ENCODE measurements around the gene TNFRSF6B. TPM values are rescaled to one million over a fixed set of nuclear protein-coding genes. Genes with fewer than 3 reads are reported as not detected.

The TNFRSF6B gene
- total and polyA plus RNA-seq, 2 donors (not counting 3 experiments of a cell fraction or from before 2014, with no cell fraction given): 0.69 to 11.3 TPM

GRCh38 chr20:63711085-63711645 is 14.7 kb downstream of the TNFRSF6B start:
- no peaks in the 10 kb centered on the region for H3K27me3 ChIP-seq (ENCODE audit: control insufficient read depth in 2 of 2, insufficient read depth in 2 of 2, low read length in 2 of 2)
- no peak overlapping the region for H2AFZ ChIP-seq (ENCODE audit: low read depth, low read length)
- no peak overlapping the region for H3K27ac ChIP-seq (ENCODE audit: insufficient read depth, low read depth, low read length)
- H3K9ac ChIP-seq (replicated peaks; ENCODE audit: extremely low read depth, insufficient read depth, low read length): no peak overlapping the region
- no peak for FAIRE-seq
- H3K9me1 ChIP-seq (replicated peaks; ENCODE audit: control insufficient read depth, extremely low read depth, insufficient read depth, low read length): no peaks in the 10 kb centered on the region
- no peak for TF ChIP-seq POLR2AphosphoS5 (IDR thresholded peaks at IDR 0.05; ENCODE audit: insufficient read depth, low read depth, low read length)
- no peak for TF ChIP-seq FOS (IDR thresholded peaks at IDR 0.05; ENCODE audit: borderline replicate concordance, insufficient read depth, low read length)
- TF ChIP-seq POLR2A (IDR thresholded peaks at IDR 0.05; ENCODE audit: low read depth, low read length): no peak
- TF ChIP-seq EZH2 (IDR thresholded peaks at IDR 0.05; ENCODE audit: borderline replicate concordance, low read depth, low read length, severe bottlenecking): no peak
- TF ChIP-seq JUN (IDR thresholded peaks at IDR 0.05; ENCODE audit: borderline replicate concordance, insufficient read depth, insufficient read length, low read depth): no peak
- TF ChIP-seq, protein P1, sequence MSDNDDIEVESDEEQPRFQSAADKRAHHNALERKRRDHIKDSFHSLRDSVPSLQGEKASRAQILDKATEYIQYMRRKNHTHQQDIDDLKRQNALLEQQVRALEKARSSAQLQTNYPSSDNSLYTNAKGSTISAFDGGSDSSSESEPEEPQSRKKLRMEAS (IDR thresholded peaks at IDR 0.05; ENCODE audit: insufficient read depth, insufficient read length): no peak
- TF ChIP-seq, protein P2, sequence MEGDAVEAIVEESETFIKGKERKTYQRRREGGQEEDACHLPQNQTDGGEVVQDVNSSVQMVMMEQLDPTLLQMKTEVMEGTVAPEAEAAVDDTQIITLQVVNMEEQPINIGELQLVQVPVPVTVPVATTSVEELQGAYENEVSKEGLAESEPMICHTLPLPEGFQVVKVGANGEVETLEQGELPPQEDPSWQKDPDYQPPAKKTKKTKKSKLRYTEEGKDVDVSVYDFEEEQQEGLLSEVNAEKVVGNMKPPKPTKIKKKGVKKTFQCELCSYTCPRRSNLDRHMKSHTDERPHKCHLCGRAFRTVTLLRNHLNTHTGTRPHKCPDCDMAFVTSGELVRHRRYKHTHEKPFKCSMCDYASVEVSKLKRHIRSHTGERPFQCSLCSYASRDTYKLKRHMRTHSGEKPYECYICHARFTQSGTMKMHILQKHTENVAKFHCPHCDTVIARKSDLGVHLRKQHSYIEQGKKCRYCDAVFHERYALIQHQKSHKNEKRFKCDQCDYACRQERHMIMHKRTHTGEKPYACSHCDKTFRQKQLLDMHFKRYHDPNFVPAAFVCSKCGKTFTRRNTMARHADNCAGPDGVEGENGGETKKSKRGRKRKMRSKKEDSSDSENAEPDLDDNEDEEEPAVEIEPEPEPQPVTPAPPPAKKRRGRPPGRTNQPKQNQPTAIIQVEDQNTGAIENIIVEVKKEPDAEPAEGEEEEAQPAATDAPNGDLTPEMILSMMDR (IDR thresholded peaks at IDR 0.05; ENCODE audit: extremely low read depth in 1 of 2, insufficient read depth in 1 of 2, low read depth in 1 of 2, low read length in 2 of 2): no peak
- H4K20me1 ChIP-seq (replicated peaks; ENCODE audit: control insufficient read depth, extremely low read depth, insufficient read depth, low read length): no peaks in the 10 kb centered on the region
- H3K4me3 ChIP-seq (replicated peaks in 1 of 3; ENCODE audit: insufficient read depth in 1 of 3, low read depth in 1 of 3, low read length in 3 of 3): no peak overlapping the region
- dilution Hi-C loops (cut with MboI; ENCODE audit: extremely low pct_ligation_motif_present, low sequenced_read_pairs) (no loop called here), intact Hi-C loops (cut with micrococcal nuclease) (no loop called here)
- H3K36me3 ChIP-seq (ENCODE audit: control insufficient read depth in 2 of 2, extremely low read depth in 1 of 2, insufficient read depth in 2 of 2, low read length in 2 of 2): peaks cover 10 to 14% of the 10 kb centered on the region in 2 experiments
- CTCF ChIA-PET: interaction anchor here (1.5 kb wide), 1 partner anchor 70 kb away, joined by 4 read pairs; no protein-coding TSS in a partner anchor
- H3K79me2 ChIP-seq (ENCODE audit: control insufficient read depth, insufficient read depth, low read length): peaks cover 85% of the 10 kb centered on the region
- DNase-seq (ENCODE audit: low read depth, low spot score): no peak
- no peak overlapping the region for H3K4me2 ChIP-seq (ENCODE audit: insufficient read depth, low read length)
- no peaks in the 10 kb centered on the region for H3K9me3 ChIP-seq (replicated peaks; ENCODE audit: control insufficient read depth, insufficient read depth, low read length)
- POLR2A ChIA-PET: no interaction called here
- H3K4me1 ChIP-seq (ENCODE audit: control insufficient read depth, extremely low read depth, insufficient read depth, low read length): peaks cover 14% of the 10 kb centered on the region
- no TSS peak for BruUV-seq (replicated peaks)
